ENCODE measurements around the gene IL16. TPM values are rescaled to one million over a fixed set of nuclear protein-coding genes. Genes with fewer than 3 reads are reported as not detected.

The IL16 gene
- total RNA-seq, 4 donors from 2014 or later, result 4.9 to 11.5 (median 8.4) TPM

GRCh38 chr15:81160312-81161159, 36.1 kb upstream of the IL16 start:
- Histone ChIP-seq H3K27me3 (no peaks in the 10 kb centered on the region), H3K36me3 (no peaks in the 10 kb centered on the region), H3K4me1 (peaks cover 0 to 42% of the 10 kb centered on the region in 2 donors), H3K4me3 (replicated peaks in 1 of 3) (no peak overlapping the region), H3K27ac (no peak overlapping the region), H3K9me3 (no peaks in the 10 kb centered on the region)
- WGBS, 2 donors, result 50 to 60% methylated on average over 9 to 11 of the region's 11 CpGs
- TF ChIP-seq CTCF (IDR thresholded peaks at IDR 0.05) (no peak), POLR2A (IDR thresholded peaks at IDR 0.05) (no peak)
- DNase-seq, result peak in 1 of 2 donors; percentile 25
- intact Hi-C loops (cut with DNase I), result no loop called here

GRCh38 chr15:81161160-81161673, 35.5 kb upstream of the IL16 start:
- 56 to 74% methylated on average over 4 of the region's 4 CpGs for WGBS, 2 donors
- no peaks in the 10 kb centered on the region for H3K9me3 ChIP-seq
- no peak for DNase-seq
- H3K27me3 ChIP-seq, result no peaks in the 10 kb centered on the region
- no peak overlapping the region for H3K27ac ChIP-seq
- no peak overlapping the region for H3K4me3 ChIP-seq (replicated peaks in 1 of 3)
- TF ChIP-seq POLR2A (IDR thresholded peaks at IDR 0.05) (no peak), CTCF (IDR thresholded peaks at IDR 0.05) (no peak)
- H3K4me1 ChIP-seq, result peaks cover 0 to 35% of the 10 kb centered on the region in 2 donors
- no peaks in the 10 kb centered on the region for H3K36me3 ChIP-seq
- intact Hi-C loops (cut with DNase I), result no loop called here

- Histone ChIP-seq H3K4me1 (peaks cover 0 to 29% of the 10 kb centered on the region in 2 donors), H3K36me3 (no peaks in the 10 kb centered on the region), H3K4me3 (replicated peaks in 1 of 3) (no peak overlapping the region), H3K27me3 (no peaks in the 10 kb centered on the region), H3K9me3 (no peaks in the 10 kb centered on the region), H3K27ac (no peak overlapping the region)
- intact Hi-C loops (cut with DNase I), result no loop called here
- no peak for DNase-seq
- TF ChIP-seq POLR2A (IDR thresholded peaks at IDR 0.05) (no peak), CTCF (IDR thresholded peaks at IDR 0.05) (no peak)
- 74 to 76% methylated on average over 7 of the region's 7 CpGs for WGBS, 2 donors
Observed at GRCh38 chr15:81161851-81162250, 34.8 kb upstream of the IL16 start.

DNA sequence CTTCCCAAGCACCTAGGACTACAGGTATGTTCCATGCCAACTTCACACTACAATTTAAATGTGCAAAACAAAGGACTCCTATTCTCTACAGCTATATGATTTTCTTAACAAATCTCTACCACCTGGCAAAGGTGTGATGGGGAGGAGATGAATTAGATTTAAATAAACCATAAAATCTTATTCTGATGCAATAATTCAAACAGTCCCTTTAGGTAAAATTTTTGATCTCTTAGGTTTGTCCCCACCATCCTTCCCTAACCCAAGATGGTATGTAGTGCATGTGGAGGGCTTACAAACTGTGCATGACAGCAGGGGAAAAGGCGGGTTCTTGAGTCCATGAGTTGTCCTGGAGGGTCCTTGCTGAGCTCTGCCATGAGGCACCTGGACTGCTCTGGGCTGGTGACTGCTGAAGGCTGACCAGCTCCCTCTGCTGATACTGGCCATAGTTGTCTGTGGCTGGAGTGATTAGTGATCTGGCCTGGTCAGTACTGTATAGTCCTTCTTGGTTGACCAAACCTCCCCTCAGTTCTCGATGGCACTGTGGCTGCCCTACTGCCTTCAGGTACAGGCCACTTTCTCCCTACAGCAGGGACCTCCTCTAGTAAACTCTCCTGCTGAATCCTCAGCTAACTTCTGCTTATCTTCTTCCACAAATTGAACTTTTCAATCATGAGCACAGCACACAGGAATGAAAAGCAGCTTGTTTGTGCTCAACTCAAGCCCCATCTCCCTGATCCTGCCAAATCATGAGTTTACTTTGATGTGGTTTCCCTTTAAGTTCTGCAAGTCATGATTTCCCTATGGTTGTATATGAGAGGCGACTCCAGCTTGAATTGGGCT, 32.5 kb upstream of the IL16 start:
- H3K27me3 ChIP-seq, result no peaks in the 10 kb centered on the region
- H3K36me3 ChIP-seq, result no peaks in the 10 kb centered on the region
- H3K27ac ChIP-seq, result no peak overlapping the region
- 87 to 90% methylated on average over 2 to 3 of the region's 3 CpGs for WGBS, 2 donors
- no peak for TF ChIP-seq POLR2A (IDR thresholded peaks at IDR 0.05)
- TF ChIP-seq CTCF (IDR thresholded peaks at IDR 0.05), result no peak
- intact Hi-C loops (cut with DNase I), result no loop called here
- H3K9me3 ChIP-seq, result no peaks in the 10 kb centered on the region
- peaks cover 0 to 22% of the 10 kb centered on the region in 2 donors for H3K4me1 ChIP-seq
- no peak overlapping the region for H3K4me3 ChIP-seq (replicated peaks in 1 of 3)
- DNase-seq, result no peak
